SK-N-SH treated with all-trans-retinoic acid at 6 μM for 48 hours (cell line): ENCODE measurements around the gene YTHDF2.

Experiments
- ATAC-seq: fragments of 200-7000 bp; cut with Tn5 transposase; 3 replicates; pipeline ENCODE4 v1.9.1; 2020; ENCODE audit warnings: mild to moderate bottlenecking, moderate library complexity
- ARNTL ChIP-seq: fragments of 450-650 bp; formaldehyde crosslinking; IDR thresholded peaks from 2 replicates; pipeline ENCODE4 v1.5.0; 2020; ENCODE audit warnings: low read depth, mild to moderate bottlenecking, moderate library complexity, borderline replicate concordance
- BACH2 ChIP-seq: fragments of 250-450 bp; sonication (Bioruptor Pico); IDR thresholded peaks from 2 replicates; pipeline ENCODE4 v1.9.0; 2021; ENCODE audit warnings: mild to moderate bottlenecking, borderline replicate concordance
- CSDC2 ChIP-seq: fragments of 250-450 bp; sonication (Bioruptor Pico); IDR thresholded peaks from 2 replicates; pipeline ENCODE4 v1.5.0; 2020; ENCODE audit warnings: mild to moderate bottlenecking, moderate library complexity
- ESRRG ChIP-seq: fragments of 250-450 bp; sonication (Bioruptor Pico); IDR thresholded peaks from 2 replicates; pipeline ENCODE4 v1.6.1; 2021; ENCODE audit warnings: mild to moderate bottlenecking
- GLIS3 ChIP-seq: fragments of 250-450 bp; sonication (Bioruptor Pico); IDR thresholded peaks from 2 replicates; pipeline ENCODE4 v1.5.0; 2020; ENCODE audit warnings: mild to moderate bottlenecking, moderate library complexity
- ISL1 ChIP-seq: fragments of 250-450 bp; sonication (Bioruptor Pico); IDR thresholded peaks from 2 replicates; pipeline ENCODE4 v2.1.2; 2022; ENCODE audit warnings: mild to moderate bottlenecking, moderate library complexity
- OSR1 ChIP-seq: fragments of 250-450 bp; sonication (Bioruptor Pico); IDR thresholded peaks from 2 replicates; pipeline ENCODE4 v1.8.0; 2022; ENCODE audit warnings: moderate library complexity, mild to moderate bottlenecking, inconsistent platforms
- PPARA ChIP-seq: fragments of 250-450 bp; sonication (Bioruptor Pico); IDR thresholded peaks from 2 replicates; pipeline ENCODE4 v1.5.0; 2020; ENCODE audit warnings: mild to moderate bottlenecking, borderline replicate concordance
- SNAI2 ChIP-seq: fragments of 250-450 bp; sonication (Bioruptor Pico); IDR thresholded peaks from 2 replicates; pipeline ENCODE4 v1.5.0; 2020; ENCODE audit warnings: mild to moderate bottlenecking, moderate library complexity
- TCF4 ChIP-seq: fragments of 250-450 bp; sonication (Bioruptor Pico); IDR thresholded peaks from 2 replicates; pipeline ENCODE4 v1.8.0; 2021; ENCODE audit warnings: mild to moderate bottlenecking, moderate library complexity, borderline replicate concordance
- TOX ChIP-seq: fragments of 250-450 bp; sonication (Bioruptor Pico); IDR thresholded peaks from 2 replicates; pipeline ENCODE4 v1.8.0; 2021; ENCODE audit warnings: mild to moderate bottlenecking, moderate library complexity, borderline replicate concordance
- ZC3H10 ChIP-seq: fragments of 250-450 bp; sonication (Bioruptor Pico); IDR thresholded peaks from 2 replicates; pipeline ENCODE4 v1.5.1; 2021; ENCODE audit warnings: mild to moderate bottlenecking, moderate library complexity
- ZFP3 ChIP-seq: fragments of 250-450 bp; sonication (Bioruptor Pico); IDR thresholded peaks from 2 replicates; pipeline ENCODE4 v1.5.0; 2020; ENCODE audit warnings: mild to moderate bottlenecking, moderate library complexity
- ZFP30 ChIP-seq: fragments of 450-650 bp; formaldehyde crosslinking; IDR thresholded peaks from 2 replicates; pipeline ENCODE4 v1.5.0; 2022; ENCODE audit warnings: mild to moderate bottlenecking, moderate library complexity
- ZNF565 ChIP-seq: fragments of 450-650 bp; formaldehyde crosslinking; conservative IDR thresholded peaks from 2 replicates; pipeline ENCODE4 v1.5.0; 2020; ENCODE audit warnings: low read depth, mild to moderate bottlenecking, moderate library complexity
- ZNF70 ChIP-seq: fragments of 450-650 bp; formaldehyde crosslinking; IDR thresholded peaks from 2 replicates; pipeline ENCODE4 v1.5.0; 2020; ENCODE audit warnings: mild to moderate bottlenecking, moderate library complexity
- ZNF8 ChIP-seq: fragments of 450-650 bp; formaldehyde crosslinking; IDR thresholded peaks from 2 replicates; pipeline ENCODE4 v1.5.0; 2020; ENCODE audit warnings: mild to moderate bottlenecking, moderate library complexity
- TF ChIP-seq, protein P1 (sequence below): fragments of 250-450 bp; sonication (Bioruptor Pico); IDR thresholded peaks from 2 replicates; pipeline ENCODE4 v1.8.0; 2020; ENCODE audit warnings: mild to moderate bottlenecking, moderate library complexity, borderline replicate concordance
- TF ChIP-seq, protein P2 (sequence below): fragments of 250-450 bp; sonication (Bioruptor Pico); IDR thresholded peaks from 2 replicates; pipeline ENCODE4 v1.5.0; 2020; ENCODE audit warnings: mild to moderate bottlenecking, moderate library complexity
- TF ChIP-seq, protein P3 (sequence below): fragments of 250-450 bp; sonication (Bioruptor Pico); IDR thresholded peaks from 2 replicates; pipeline ENCODE4 v1.5.1; 2021; ENCODE audit warnings: mild to moderate bottlenecking, moderate library complexity
- TF ChIP-seq, protein P4 (sequence below): fragments of 250-450 bp; sonication (Bioruptor Pico); IDR thresholded peaks from 2 replicates; pipeline ENCODE4 v1.5.1; 2020; ENCODE audit warnings: low read depth, mild to moderate bottlenecking, moderate library complexity
- TF ChIP-seq, protein P5 (sequence below): fragments of 250-450 bp; sonication (Bioruptor Pico); IDR thresholded peaks from 2 replicates; pipeline ENCODE4 v1.8.0; 2021; ENCODE audit warnings: low read depth, mild to moderate bottlenecking, moderate library complexity, borderline replicate concordance

The YTHDF2 gene

DNA sequence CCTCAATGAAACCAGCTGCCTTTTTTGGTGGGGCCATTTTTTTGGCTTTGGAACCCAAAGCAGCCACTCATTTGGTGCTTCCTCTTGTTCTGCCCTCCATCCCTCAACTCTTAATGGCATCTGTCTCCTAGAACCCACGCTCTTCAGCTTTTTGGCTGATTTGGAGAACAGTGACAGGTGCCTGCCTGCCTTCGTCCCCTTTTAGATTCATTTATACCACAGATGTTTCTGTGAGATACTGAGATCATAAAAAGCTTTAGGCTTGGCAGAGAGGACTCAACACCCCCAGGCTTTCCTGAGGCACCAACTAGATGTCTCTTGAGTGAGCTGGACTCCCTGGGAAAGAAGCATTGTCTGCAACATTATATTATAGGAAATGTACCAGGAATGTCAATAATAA is 20.4 kb upstream of the YTHDF2 start:
- ATAC-seq = no peak
- TF ChIP-seq ISL1 (CRISPR knock-in tag) = no peak

DNA sequence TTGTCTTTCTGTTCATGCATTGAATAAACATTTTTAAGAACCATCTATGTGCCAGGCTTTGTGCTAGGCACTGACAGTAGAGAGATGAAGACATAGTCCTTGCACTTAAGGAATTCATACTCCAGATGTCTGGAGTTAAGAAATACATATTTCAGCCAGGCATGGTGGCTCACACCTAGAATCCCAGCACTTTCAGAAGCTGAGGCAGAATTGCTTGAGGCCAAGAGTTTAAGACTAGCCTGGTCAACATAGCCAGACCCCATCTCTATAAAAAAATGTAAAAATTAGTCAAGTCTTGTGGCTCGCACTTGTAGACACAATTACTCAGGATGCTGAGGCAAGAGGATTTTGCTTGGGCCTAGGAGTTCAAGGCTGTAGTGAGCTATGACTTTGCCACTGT is 18.6 kb upstream of the YTHDF2 start:
- TF ChIP-seq CSDC2 (CRISPR knock-in tag) = no peak
- TF ChIP-seq ZFP3 (CRISPR knock-in tag) = no peak
- TF ChIP-seq PPARA = no peak
- TF ChIP-seq TCF4 (CRISPR knock-in tag) = no peak
- TF ChIP-seq, protein P1, sequence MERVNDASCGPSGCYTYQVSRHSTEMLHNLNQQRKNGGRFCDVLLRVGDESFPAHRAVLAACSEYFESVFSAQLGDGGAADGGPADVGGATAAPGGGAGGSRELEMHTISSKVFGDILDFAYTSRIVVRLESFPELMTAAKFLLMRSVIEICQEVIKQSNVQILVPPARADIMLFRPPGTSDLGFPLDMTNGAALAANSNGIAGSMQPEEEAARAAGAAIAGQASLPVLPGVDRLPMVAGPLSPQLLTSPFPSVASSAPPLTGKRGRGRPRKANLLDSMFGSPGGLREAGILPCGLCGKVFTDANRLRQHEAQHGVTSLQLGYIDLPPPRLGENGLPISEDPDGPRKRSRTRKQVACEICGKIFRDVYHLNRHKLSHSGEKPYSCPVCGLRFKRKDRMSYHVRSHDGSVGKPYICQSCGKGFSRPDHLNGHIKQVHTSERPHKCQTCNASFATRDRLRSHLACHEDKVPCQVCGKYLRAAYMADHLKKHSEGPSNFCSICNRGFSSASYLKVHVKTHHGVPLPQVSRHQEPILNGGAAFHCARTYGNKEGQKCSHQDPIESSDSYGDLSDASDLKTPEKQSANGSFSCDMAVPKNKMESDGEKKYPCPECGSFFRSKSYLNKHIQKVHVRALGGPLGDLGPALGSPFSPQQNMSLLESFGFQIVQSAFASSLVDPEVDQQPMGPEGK (CRISPR knock-in tag) = no peak
- TF ChIP-seq BACH2 (CRISPR knock-in tag) = no peak
- TF ChIP-seq GLIS3 (CRISPR knock-in tag) = no peak
- TF ChIP-seq, protein P2, sequence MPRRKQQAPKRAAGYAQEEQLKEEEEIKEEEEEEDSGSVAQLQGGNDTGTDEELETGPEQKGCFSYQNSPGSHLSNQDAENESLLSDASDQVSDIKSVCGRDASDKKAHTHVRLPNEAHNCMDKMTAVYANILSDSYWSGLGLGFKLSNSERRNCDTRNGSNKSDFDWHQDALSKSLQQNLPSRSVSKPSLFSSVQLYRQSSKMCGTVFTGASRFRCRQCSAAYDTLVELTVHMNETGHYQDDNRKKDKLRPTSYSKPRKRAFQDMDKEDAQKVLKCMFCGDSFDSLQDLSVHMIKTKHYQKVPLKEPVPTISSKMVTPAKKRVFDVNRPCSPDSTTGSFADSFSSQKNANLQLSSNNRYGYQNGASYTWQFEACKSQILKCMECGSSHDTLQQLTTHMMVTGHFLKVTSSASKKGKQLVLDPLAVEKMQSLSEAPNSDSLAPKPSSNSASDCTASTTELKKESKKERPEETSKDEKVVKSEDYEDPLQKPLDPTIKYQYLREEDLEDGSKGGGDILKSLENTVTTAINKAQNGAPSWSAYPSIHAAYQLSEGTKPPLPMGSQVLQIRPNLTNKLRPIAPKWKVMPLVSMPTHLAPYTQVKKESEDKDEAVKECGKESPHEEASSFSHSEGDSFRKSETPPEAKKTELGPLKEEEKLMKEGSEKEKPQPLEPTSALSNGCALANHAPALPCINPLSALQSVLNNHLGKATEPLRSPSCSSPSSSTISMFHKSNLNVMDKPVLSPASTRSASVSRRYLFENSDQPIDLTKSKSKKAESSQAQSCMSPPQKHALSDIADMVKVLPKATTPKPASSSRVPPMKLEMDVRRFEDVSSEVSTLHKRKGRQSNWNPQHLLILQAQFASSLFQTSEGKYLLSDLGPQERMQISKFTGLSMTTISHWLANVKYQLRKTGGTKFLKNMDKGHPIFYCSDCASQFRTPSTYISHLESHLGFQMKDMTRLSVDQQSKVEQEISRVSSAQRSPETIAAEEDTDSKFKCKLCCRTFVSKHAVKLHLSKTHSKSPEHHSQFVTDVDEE (CRISPR knock-in tag) = no peak
- no peak for TF ChIP-seq ZNF8 (CRISPR knock-in tag)
- TF ChIP-seq, protein P3, sequence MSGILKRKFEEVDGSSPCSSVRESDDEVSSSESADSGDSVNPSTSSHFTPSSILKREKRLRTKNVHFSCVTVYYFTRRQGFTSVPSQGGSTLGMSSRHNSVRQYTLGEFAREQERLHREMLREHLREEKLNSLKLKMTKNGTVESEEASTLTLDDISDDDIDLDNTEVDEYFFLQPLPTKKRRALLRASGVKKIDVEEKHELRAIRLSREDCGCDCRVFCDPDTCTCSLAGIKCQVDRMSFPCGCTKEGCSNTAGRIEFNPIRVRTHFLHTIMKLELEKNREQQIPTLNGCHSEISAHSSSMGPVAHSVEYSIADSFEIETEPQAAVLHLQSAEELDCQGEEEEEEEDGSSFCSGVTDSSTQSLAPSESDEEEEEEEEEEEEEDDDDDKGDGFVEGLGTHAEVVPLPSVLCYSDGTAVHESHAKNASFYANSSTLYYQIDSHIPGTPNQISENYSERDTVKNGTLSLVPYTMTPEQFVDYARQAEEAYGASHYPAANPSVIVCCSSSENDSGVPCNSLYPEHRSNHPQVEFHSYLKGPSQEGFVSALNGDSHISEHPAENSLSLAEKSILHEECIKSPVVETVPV (CRISPR knock-in tag) = no peak
- no peak for TF ChIP-seq ARNTL (CRISPR knock-in tag)
- no peak for TF ChIP-seq ZC3H10
- TF ChIP-seq, protein P4, sequence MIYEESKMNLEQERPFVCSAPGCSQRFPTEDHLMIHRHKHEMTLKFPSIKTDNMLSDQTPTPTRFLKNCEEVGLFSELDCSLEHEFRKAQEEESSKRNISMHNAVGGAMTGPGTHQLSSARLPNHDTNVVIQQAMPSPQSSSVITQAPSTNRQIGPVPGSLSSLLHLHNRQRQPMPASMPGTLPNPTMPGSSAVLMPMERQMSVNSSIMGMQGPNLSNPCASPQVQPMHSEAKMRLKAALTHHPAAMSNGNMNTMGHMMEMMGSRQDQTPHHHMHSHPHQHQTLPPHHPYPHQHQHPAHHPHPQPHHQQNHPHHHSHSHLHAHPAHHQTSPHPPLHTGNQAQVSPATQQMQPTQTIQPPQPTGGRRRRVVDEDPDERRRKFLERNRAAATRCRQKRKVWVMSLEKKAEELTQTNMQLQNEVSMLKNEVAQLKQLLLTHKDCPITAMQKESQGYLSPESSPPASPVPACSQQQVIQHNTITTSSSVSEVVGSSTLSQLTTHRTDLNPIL (CRISPR knock-in tag) = no peak
- TF ChIP-seq ESRRG = no peak
- TF ChIP-seq ZNF70 (CRISPR knock-in tag) = no peak
- no peak for TF ChIP-seq TOX
- TF ChIP-seq SNAI2 (CRISPR knock-in tag) = no peak
- ATAC-seq = no peak

DNA sequence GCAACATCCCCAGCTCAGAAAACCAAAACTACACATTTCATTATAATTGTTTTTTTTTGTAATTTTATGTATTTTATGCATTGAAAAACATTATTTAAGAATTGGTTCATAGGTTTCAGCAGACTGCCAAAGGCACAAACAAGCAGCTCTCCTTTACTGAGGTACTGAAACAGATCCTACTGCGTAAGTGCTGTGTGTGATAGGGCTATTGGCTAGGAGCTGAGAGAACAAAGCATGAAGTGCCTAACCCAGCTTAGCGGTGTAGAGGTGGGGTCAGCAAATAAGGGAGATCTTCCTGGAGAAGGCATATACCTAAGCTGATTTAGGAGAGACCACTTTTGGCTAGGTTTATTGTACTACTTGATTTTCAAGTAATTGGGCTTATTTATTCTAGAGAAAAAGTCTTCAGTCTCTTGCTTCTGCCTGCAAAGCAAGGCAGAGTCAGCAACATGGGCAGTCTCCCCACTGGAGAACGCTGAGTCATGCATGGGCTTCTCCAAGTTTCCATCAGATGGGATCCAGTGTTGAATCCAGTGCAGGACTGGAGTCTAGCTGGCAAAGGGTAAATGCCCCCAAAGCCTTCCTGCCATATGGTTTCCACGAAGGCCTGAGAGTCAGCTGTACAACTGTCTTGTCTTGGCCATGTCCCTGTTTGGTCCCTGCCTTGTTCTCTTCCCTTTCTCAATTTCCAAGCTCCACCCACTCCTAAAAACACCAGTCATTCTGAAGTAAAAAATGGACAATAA is 18.0 kb upstream of the YTHDF2 start:
- TF ChIP-seq, protein P4 (CRISPR knock-in tag) = no peak
- TF ChIP-seq PPARA (no peak), ESRRG (no peak), ZNF565 (CRISPR knock-in tag) (no peak), OSR1 (CRISPR knock-in tag) (no peak), SNAI2 (CRISPR knock-in tag) (no peak), ZC3H10 (no peak), ISL1 (CRISPR knock-in tag) (no peak), TCF4 (CRISPR knock-in tag) (no peak), GLIS3 (CRISPR knock-in tag) (no peak), ZNF8 (CRISPR knock-in tag) (no peak), ZFP30 (no peak), TOX (no peak), ZFP3 (CRISPR knock-in tag) (no peak), BACH2 (CRISPR knock-in tag) (no peak)
- TF ChIP-seq, protein P1 (CRISPR knock-in tag) = no peak
- TF ChIP-seq, protein P3 (CRISPR knock-in tag) = no peak
- TF ChIP-seq, protein P5, sequence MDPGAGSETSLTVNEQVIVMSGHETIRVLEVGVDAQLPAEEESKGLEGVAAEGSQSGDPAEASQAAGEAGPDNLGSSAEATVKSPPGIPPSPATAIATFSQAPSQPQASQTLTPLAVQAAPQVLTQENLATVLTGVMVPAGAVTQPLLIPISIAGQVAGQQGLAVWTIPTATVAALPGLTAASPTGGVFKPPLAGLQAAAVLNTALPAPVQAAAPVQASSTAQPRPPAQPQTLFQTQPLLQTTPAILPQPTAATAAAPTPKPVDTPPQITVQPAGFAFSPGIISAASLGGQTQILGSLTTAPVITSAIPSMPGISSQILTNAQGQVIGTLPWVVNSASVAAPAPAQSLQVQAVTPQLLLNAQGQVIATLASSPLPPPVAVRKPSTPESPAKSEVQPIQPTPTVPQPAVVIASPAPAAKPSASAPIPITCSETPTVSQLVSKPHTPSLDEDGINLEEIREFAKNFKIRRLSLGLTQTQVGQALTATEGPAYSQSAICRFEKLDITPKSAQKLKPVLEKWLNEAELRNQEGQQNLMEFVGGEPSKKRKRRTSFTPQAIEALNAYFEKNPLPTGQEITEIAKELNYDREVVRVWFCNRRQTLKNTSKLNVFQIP = no peak
- peak; percentile 56; the same call in 2 of the 3 replicates for ATAC-seq
